PFSK-1 (cell line): ENCODE results near the gene KIF26B.

ENCODE experiments used
- FOXP2 ChIP-seq: optimal IDR thresholded peaks from 2 replicates; pipeline ENCODE3; 2011; ENCODE audit warnings: borderline replicate concordance, control low read depth, inconsistent platforms; ENCODE audit not compliant: insufficient read depth; ENCODE audit errors: extremely low read length, extremely low read depth
- POLR2AphosphoS5 ChIP-seq: IDR thresholded peaks from 2 replicates; pipeline ENCODE4 v1.6.1; 2012; ENCODE audit warnings: low read depth, mild to moderate bottlenecking, control low read depth, low read length, moderate library complexity
- REST ChIP-seq, 2 experiments: IDR thresholded peaks; 2 replicates each; pipeline versions ENCODE4 v1.6.1 to v1.8.0; 2011 to 2012; ENCODE audit warnings: low read depth in 2 of 2, low read length in 2 of 2, control low read depth in 1 of 2, inconsistent platforms in 1 of 2, mild to moderate bottlenecking in 1 of 2, moderate library complexity in 1 of 2; ENCODE audit not compliant: insufficient read depth in 1 of 2
- SIN3A ChIP-seq: IDR thresholded peaks from 2 replicates; pipeline ENCODE4 v1.6.1; 2012; ENCODE audit warnings: mild to moderate bottlenecking, low read length, moderate library complexity, borderline replicate concordance; ENCODE audit not compliant: insufficient read depth
- TAF1 ChIP-seq: IDR thresholded peaks from 2 replicates; pipeline ENCODE4 v1.6.1; 2012; ENCODE audit warnings: low read length, control low read depth, borderline replicate concordance; ENCODE audit not compliant: insufficient read depth

Gene KIF26B

GRCh38 chr1:245578771-245579170 lies 424.0 kb downstream of the KIF26B start:
- no peak for TF ChIP-seq POLR2AphosphoS5
- TF ChIP-seq SIN3A, result no peak
- no peak for TF ChIP-seq TAF1
- TF ChIP-seq REST (IDR thresholded peaks at IDR 0.05; ENCODE audit: insufficient read depth in 1 of 2, low read depth in 2 of 2, low read length in 2 of 2), result no peak
- TF ChIP-seq FOXP2, result no peak

DNA sequence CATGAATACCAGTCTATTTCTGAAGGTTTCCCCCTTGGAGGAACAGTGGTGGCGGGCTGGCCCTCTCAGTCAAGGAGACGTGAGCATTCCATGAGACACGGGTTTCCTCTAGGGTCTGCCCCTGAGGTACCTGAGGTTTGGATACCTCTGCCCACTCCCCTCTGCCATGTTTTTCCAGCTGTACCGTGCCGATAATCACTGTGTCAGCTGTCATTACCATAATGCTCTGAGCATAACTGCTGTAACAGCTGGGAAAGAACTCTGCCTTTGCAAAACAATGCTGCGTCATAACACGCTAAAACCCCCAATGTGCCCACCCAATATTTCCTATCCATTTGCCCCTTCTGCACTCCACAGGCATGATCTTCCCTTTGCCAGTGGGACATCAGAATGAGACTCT lies 425.1 kb downstream of the KIF26B start:
- no peak for TF ChIP-seq POLR2AphosphoS5

- no peak for TF ChIP-seq TAF1
Measured at GRCh38 chr1:245580651-245581050, 425.9 kb downstream of the KIF26B start.

- TF ChIP-seq TAF1 (no peak), REST (IDR thresholded peaks at IDR 0.05; ENCODE audit: insufficient read depth in 1 of 2, low read depth in 2 of 2, low read length in 2 of 2) (no peak), POLR2AphosphoS5 (no peak), SIN3A (no peak), FOXP2 (no peak)
Measured at GRCh38 chr1:245582026-245582425, 427.2 kb downstream of the KIF26B start.

DNA sequence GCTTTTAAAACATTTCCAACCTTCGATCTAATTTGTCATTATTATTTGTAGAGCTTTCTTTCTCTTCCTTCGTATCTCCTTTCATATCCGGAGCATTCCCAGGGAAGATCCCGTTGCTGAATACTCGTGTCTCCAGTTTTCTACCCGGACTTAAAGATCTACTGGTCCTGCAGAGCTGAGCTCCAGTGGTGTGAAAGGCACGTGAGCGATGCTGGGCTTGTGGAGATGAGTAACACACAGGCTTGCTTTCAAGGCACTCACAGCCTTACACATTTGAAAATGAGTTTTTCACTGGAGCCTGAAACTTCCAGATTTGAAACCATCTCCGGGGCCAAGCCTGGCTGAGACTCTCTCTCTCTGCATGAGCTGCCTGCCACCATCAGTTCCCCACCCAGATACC lies 428.3 kb downstream of the KIF26B start:
- no peak for TF ChIP-seq FOXP2
- no peak for TF ChIP-seq SIN3A
- no peak for TF ChIP-seq REST (IDR thresholded peaks at IDR 0.05; ENCODE audit: insufficient read depth in 1 of 2, low read depth in 2 of 2, low read length in 2 of 2)
- no peak for TF ChIP-seq POLR2AphosphoS5
- no peak for TF ChIP-seq TAF1

DNA sequence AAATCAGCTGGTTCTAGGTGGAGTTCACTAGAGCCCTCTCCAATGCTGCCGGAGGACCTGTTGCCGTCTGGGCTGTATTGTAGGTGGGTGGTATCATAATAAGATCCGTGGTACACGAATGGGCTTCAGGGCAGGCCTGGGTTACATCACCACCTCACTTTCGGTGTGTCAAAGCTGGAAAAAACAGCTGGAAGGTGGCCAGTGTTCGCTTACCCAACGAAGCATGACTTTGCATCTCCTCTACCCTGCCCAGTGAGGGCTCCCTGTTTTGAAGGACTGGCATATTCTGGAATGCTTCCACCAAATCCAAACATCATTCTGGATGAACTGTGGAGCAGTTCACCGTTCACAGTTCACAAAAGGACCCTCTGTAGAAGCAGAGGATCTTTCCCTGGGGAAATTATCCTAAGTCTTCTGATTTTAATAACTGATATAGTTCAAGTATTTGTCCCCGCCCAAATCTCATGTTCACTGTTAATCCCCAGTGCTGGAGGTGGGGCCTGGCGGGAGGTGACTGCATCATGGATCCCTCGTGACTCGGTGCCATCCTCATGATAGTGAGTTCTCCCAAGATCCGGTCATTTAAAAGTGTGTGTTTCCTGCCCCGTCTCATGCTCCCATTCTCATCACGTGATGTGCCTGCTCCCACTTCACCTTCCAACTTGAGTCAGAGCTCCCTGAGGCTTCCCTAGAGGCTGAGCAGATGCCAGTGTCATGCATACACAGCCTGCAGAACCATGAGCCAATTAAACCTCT lies 429.0 kb downstream of the KIF26B start:
- TF ChIP-seq REST (IDR thresholded peaks at IDR 0.05; ENCODE audit: insufficient read depth in 1 of 2, low read depth in 2 of 2, low read length in 2 of 2) (no peak), SIN3A (no peak), POLR2AphosphoS5 (no peak), TAF1 (no peak), FOXP2 (no peak)
